GM12891 (cell line): ENCODE results near the gene DGCR8.

ENCODE experiments used
- DNase-seq: peaks from one replicate; pipeline ENCODE4 v3.0.0; 2011; ENCODE audit warnings: low spot score; ENCODE audit not compliant: insufficient read length
- FAIRE-seq: peaks from 2 replicates; lab custom pipeline; 2011; peaks lifted over from hg19 to GRCh38; lab: Jason Lieb, UNC
- PAX5 ChIP-seq: IDR thresholded peaks from 2 replicates; pipeline ENCODE4 v1.6.1; 2011; ENCODE audit warnings: low read length, moderate library complexity, mild to moderate bottlenecking; ENCODE audit not compliant: insufficient read depth, severe bottlenecking
- POLR2A ChIP-seq: IDR thresholded peaks from 2 replicates; pipeline ENCODE4 v1.6.1; 2011; ENCODE audit warnings: low read depth, low read length, control low read depth
- POLR2AphosphoS5 ChIP-seq: IDR thresholded peaks from 2 replicates; pipeline ENCODE4 v1.6.1; 2011; ENCODE audit warnings: low read depth, low read length, control low read depth
- POU2F2 ChIP-seq: IDR thresholded peaks from 2 replicates; pipeline ENCODE4 v1.6.1; 2011; ENCODE audit warnings: low read depth, mild to moderate bottlenecking, control low read depth, low read length, moderate library complexity
- SPI1 ChIP-seq: IDR thresholded peaks from 2 replicates; pipeline ENCODE4 v1.6.1; 2011; ENCODE audit warnings: low read depth, low read length, control low read depth
- TAF1 ChIP-seq: IDR thresholded peaks from 2 replicates; pipeline ENCODE4 v1.6.1; 2011; ENCODE audit warnings: low read depth, low read length, control low read depth

DGCR8 gene

GRCh38 chr22:20109411-20110358 lies 29.6 kb downstream of the DGCR8 start:
- TF ChIP-seq SPI1 (no peak), POLR2A (0 out of 2 replicates have a peak, but pooled peaks have one; percentile 13), POU2F2 (peak; percentile 28; the same call in 1 of the 2 replicates), POLR2AphosphoS5 (peak; percentile 40), TAF1 (no peak)
- DNase-seq (no peak), FAIRE-seq (no peak)

DNA sequence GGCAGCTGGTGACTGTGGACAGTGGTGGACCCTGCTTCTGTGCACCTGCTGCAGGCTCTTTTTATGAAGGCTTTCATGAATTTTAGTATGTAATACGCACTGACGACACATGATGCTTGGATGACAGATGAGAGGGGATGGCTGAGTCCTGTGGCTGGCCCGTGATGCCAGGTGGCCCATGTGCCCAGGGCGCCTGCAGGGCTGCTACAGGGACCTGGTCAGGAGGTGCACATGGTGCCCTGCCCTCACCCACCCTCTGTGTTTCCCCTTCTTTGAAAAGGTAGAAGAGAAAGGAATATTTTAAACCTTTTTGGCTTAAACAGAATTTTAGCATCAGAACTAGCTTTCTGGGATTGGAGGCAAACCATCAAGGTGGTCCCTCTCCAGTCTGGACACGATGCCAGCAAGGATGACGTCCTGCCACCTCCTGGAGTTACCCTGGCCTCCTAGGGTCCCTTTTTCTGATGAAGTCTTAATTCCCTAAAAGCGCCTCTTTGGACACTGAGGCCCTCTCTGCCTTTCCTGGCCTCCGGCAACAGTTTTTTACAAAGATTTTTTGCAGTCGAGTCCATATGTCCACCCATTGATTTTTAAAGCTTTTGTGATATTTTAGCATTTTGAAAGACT lies 30.4 kb downstream of the DGCR8 start:
- no peak for TF ChIP-seq POLR2A
- TF ChIP-seq SPI1 = no peak
- TF ChIP-seq POLR2AphosphoS5 = no peak
- TF ChIP-seq TAF1 = no peak
- TF ChIP-seq PAX5 = no peak
- no peak for TF ChIP-seq POU2F2
- FAIRE-seq (no peak), DNase-seq (no peak)

DNA sequence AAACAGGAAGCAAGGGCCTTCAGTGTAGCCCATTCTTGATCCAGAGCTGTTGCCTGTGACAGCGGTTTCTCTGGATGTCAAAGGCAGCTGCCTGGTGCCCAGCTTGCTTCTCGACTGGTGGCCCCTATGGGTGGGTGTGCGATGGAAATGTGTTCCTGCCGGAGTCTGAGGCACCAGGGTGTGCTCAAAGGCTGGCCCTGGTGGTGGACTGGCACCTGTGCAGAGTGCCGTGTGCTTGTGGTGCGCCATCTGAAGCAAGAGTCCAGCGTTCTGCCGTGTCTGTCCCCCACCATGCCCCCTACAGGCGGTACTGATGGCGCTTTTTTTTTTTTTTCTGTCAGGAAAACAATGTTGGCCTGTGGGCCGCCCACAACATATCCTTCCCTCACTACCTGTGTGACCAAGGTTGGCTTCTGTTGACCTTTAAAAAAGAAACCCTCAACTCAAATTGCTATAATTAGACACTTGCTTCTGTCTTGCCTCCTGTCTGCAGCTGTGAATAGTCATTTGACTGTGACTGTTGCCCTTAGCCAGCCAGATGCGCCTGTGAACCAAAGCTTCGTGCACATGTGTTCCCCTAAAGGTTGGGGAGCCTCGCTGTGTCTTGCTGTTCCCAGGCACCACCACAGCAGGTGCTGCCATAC lies 31.1 kb downstream of the DGCR8 start:
- TF ChIP-seq POLR2A = peak; percentile 55; the same call in 1 of the 2 replicates
- TF ChIP-seq SPI1 = no peak
- peak; percentile 71 for TF ChIP-seq POLR2AphosphoS5
- peak; percentile 90 for FAIRE-seq
- DNase-seq = peak; percentile 66

DNA sequence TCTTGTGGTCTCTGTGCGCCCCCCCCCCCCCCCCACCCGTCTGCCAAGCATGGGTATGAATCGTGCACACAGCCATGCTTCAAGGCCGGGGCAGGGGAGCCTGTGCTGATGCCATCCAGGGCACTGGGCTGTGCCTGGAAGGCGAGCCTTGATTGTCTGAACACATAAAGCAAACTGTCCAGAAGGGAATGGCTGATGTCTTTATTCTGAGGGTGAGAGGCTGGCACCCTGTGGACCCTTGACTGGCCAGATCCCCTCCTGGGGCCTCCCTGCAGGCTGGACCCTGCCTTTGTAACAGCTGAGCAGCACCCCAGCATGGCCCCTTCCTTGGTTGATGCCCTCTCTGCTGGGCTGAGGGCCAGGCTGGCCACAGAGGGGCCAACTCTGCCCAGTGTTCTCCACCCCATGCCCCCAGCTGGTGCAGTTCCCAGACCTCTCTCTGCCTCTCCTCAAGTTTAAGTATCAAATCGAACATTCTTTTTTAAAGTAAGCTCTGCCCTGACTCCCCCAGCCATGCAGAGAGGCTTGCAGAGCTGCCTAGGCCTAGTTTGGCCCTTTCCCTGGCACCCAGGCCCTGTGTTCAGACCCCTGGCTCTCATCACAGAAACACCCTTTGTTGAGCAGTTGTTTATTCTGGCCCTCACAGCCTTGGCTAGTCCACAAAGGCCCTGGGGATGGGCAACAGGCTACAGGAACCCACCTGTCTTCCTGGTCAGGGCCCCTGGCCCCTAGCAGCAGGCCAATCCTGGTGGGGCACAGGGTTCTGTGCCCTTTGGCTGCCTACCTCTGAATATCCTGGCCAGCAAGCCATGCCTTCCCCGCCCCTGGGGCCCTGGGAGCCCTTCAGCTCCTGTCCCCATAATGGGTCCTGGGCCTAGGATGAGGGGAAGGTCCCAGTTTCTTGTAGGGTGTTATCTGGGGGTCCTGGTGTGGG lies 31.9 kb downstream of the DGCR8 start:
- DNase-seq = no peak
- TF ChIP-seq TAF1 = no peak
- TF ChIP-seq POU2F2 = 0 out of 2 replicates have a peak, but pooled peaks have one; percentile 12
- TF ChIP-seq POLR2A = 0 out of 2 replicates have a peak, but pooled peaks have one; percentile 47
- peak; percentile 21; the same call in 1 of the 2 replicates for TF ChIP-seq POLR2AphosphoS5
- FAIRE-seq = peak; percentile 31

DNA sequence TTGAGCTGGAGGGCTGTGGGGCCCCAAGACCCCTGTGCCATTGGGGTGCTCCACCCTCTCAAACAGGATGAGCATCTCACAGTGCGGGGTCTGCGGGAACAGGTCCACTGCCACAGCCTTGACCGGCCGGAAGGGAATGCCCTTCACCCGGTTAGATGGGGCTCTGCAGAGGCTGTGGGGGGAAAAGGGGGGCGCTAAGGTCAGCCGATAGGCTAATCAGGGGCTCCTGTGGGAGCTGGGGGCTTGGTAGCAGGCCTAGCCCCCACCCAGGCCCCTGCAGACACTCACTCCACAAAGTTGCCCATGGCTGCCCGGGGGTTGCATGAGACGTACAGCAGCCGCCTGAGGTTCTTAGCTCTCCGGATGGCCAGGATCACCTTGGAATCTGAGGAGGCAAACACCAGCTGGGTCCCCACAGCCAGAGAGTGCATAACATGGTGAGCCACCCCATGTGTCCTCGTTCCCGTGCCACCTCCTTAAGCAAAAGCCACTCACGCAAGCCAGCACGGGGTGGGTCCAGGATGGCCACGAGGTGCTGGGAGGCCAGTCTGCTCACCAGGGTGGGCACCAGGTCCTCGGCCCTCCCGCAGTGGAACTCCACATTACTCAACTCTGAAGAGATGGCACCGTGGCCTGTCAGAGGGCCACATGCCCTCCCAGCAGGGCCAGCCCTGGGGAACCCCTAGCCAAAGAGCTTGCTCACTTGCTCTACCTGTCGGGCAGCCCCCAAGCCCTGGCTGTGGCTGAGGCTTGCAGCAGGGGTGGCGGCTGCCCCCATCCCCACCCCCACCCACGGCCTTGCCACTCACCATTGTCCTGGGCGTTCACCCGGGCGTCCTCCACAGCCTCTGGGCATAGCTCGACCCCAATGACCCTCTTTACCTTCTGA lies 32.8 kb downstream of the DGCR8 start:
- DNase-seq (no peak), FAIRE-seq (no peak)
- TF ChIP-seq POLR2A (no peak), POU2F2 (no peak), PAX5 (no peak), POLR2AphosphoS5 (peak; percentile 58; the same call in 1 of the 2 replicates)

DNA sequence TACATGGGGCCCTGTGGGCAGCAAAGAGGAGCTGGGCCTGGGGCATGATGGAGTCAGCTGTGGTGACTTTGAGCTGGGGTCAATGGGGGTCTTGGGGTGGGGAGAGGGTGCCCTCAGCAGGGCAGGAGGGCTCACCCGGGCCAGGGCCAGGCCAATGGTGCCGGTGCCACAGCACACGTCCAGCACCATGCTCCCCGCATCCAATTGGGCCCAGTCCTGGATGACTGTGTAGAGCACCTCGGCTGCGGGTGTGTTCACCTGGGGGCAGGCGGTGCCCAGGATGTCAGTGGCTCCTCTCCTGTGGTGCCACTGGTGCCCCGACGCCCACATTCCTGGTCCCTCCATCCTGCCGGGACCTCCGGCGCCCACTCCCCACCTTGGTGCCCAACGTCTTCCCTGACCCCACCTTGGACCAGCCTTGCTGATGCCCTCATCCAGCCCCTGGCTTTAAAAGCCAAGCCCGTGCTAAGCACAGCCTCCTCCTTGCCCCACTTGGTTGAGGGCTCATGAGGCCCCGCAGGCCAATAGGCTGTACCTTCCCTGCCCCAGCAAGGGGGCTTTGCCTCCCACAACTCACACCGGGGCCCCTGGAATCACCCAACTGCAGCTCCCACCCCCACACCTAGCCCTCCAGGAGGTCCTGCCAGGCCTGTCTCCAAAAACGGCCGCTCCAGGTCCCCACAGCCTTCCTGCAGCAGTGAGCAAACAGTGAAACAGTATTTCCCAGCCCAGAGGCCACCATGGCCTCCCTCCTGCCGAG lies 33.7 kb downstream of the DGCR8 start:
- FAIRE-seq (no peak), DNase-seq (no peak)
- TF ChIP-seq POU2F2 = no peak
- TF ChIP-seq POLR2AphosphoS5 = no peak
- no peak for TF ChIP-seq SPI1
- TF ChIP-seq PAX5 = no peak
- no peak for TF ChIP-seq TAF1
- TF ChIP-seq POLR2A = no peak

DNA sequence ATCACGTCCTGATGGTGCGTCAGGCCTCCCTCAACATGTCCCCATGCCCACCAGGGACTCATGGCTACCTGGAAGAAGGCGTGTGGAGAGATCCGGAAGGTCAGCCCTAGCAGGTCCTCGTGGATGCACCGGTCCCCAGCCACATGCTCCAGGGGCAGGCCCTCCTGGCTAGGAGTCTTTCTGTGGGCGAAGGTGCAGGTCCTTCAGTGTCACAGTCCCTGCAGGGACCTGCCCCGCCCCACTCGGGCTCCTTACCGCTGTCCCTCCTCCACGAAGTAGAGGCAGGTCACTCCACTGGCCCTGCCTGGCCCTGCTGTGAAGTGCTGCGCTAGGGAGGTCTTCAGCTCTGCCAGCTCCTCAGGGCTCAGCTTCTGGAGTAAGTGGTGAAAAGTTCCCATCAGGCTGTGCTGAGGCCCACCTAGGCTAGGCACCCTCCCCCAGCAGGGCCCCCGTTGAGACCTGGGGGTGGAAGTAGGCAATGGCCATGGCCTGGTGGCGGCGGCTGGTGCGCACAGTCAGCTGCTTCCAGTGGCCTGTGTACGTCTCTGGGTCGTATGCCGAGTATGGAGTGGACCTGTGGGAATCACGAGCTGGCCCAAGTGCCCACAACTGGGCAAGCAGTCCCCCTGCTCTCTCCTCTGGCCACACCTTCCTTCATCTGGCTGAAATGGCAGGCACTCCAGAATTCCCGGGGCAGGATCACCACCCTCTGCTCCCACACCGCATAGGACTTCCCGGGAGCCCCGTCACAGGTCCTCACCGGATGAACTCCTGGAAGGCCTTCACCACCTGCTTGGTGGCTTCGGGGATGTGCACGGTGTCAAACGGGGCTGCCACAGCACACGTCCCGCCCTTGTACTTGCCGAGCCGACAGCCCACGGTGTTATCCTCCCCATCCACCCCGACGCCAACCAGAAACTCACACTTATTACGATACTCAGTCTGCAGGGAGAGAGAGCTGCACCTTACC lies 34.8 kb downstream of the DGCR8 start:
- TF ChIP-seq POLR2AphosphoS5 (no peak), TAF1 (no peak), SPI1 (no peak), PAX5 (no peak), POU2F2 (no peak), POLR2A (no peak)
- FAIRE-seq (no peak), DNase-seq (no peak)
